ENCODE results near the gene GRIK3. TPM values are rescaled to one million over a fixed set of nuclear protein-coding genes. Genes with fewer than 3 reads are reported as not detected.

Gene GRIK3
- total RNA-seq, 1 donor from 2014 or later, result 2.3 TPM

- no peak overlapping the region for H3K4me3 Mint-ChIP-seq
Measured at GRCh38 chr1:36778740-36779139, 255.6 kb downstream of the GRIK3 start.

DNA sequence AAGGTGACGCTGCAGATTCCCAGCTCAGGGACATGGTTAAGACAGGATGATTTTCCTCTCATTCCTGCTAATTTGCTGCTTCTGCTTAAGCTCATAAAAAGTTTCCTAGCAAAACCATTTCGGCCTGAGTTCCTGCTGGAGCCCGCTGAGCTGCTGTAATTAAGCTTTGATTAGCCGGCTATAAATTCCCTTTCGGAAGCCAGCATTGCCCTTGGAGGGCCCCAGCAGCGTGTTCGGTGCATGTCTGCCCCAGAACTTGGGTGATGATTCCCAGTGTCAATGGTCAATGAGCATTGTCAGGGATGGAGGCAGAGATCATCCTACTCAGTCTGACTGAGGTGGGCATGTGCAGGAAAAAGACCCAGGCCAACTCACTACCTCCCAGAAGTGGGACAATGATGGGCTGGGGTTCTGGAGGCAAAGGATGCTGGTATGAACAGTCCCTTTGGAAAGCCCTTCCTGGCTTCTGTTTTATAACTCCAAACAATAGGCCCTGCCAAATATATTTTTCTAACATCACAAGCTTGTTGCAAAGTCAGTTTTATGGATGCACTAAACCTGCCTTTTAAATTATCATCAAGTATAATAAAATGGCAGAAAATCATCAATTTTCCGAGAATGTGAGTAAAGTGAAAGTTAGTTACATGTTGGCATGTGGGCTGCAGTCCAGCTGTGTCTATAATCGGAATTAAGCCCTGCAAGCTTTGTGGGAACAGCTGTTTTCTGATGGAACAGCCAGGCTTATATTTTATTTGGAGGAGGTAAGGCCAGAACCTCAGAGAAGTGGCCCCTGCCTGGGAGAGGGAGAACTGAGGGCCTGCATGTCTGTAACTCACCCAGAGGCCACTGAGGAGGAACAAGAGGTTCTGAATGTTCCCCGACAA is 257.1 kb downstream of the GRIK3 start:
- Mint-ChIP-seq H3K27ac (no peak overlapping the region), H3K36me3 (no peaks in the 10 kb centered on the region), H3K27me3 (peaks cover 41% of the 10 kb centered on the region), H3K4me3 (no peak overlapping the region), H3K4me1 (ENCODE audit: unreplicated experiment) (peaks cover 11% of the 10 kb centered on the region), H3K9me3 (no peaks in the 10 kb centered on the region)
- DNase-seq (ENCODE audit: extremely low spot score, unreplicated experiment), result no peak
- TF ChIP-seq CTCF (conservative IDR thresholded peaks at IDR 0.05), result no peak

More at GRCh38 chr1:36778740-36779139, 255.6 kb downstream of the GRIK3 start:
- Mint-ChIP-seq H3K27me3 (peaks cover 35% of the 10 kb centered on the region), H3K36me3 (no peaks in the 10 kb centered on the region), H3K9me3 (no peaks in the 10 kb centered on the region), H3K4me1 (ENCODE audit: unreplicated experiment) (peaks cover 15% of the 10 kb centered on the region), H3K27ac (no peak overlapping the region)
- no peak for DNase-seq (ENCODE audit: extremely low spot score, unreplicated experiment)
- TF ChIP-seq CTCF (conservative IDR thresholded peaks at IDR 0.05), result no peak

- peaks cover 50% of the 10 kb centered on the region for H3K27me3 Mint-ChIP-seq
- peaks cover 11% of the 10 kb centered on the region for H3K4me1 Mint-ChIP-seq (ENCODE audit: unreplicated experiment)
- no peaks in the 10 kb centered on the region for H3K9me3 Mint-ChIP-seq
- H3K4me3 Mint-ChIP-seq, result no peak overlapping the region
- TF ChIP-seq CTCF (conservative IDR thresholded peaks at IDR 0.05), result no peak
- H3K27ac Mint-ChIP-seq, result no peak overlapping the region
- no peaks in the 10 kb centered on the region for H3K36me3 Mint-ChIP-seq
- DNase-seq (ENCODE audit: extremely low spot score, unreplicated experiment), result no peak
Measured at GRCh38 chr1:36776256-36776655, 258.1 kb downstream of the GRIK3 start.

GRCh38 chr1:36775716-36776115 is 258.6 kb downstream of the GRIK3 start:
- peaks cover 55% of the 10 kb centered on the region for H3K27me3 Mint-ChIP-seq
- no peaks in the 10 kb centered on the region for H3K9me3 Mint-ChIP-seq
- DNase-seq (ENCODE audit: extremely low spot score, unreplicated experiment), result no peak
- no peak overlapping the region for H3K4me3 Mint-ChIP-seq
- H3K4me1 Mint-ChIP-seq (ENCODE audit: unreplicated experiment), result peaks cover 15% of the 10 kb centered on the region
- TF ChIP-seq CTCF (conservative IDR thresholded peaks at IDR 0.05), result no peak
- H3K36me3 Mint-ChIP-seq, result no peaks in the 10 kb centered on the region
- no peak overlapping the region for H3K27ac Mint-ChIP-seq

- H3K4me1 Mint-ChIP-seq (ENCODE audit: unreplicated experiment), result peaks cover 15% of the 10 kb centered on the region
- no peak overlapping the region for H3K27ac Mint-ChIP-seq
Measured at GRCh38 chr1:36773827-36774541, 260.3 kb downstream of the GRIK3 start.

More at GRCh38 chr1:36773827-36774541, 260.3 kb downstream of the GRIK3 start:
- Mint-ChIP-seq H3K27me3 (peaks cover 69% of the 10 kb centered on the region), H3K4me3 (no peak overlapping the region), H3K36me3 (no peaks in the 10 kb centered on the region), H3K9me3 (no peaks in the 10 kb centered on the region)
- TF ChIP-seq CTCF (conservative IDR thresholded peaks at IDR 0.05), result peak; percentile 28
- no peak for DNase-seq (ENCODE audit: extremely low spot score, unreplicated experiment)

Data from type B pancreatic cell (in vitro differentiated cells).